Spleen (tissue), 11 donors: Measurements from ENCODE around the gene VPS35. TPM values are rescaled to one million over a fixed set of nuclear protein-coding genes. Genes with fewer than 3 reads are reported as not detected.
A peak's percentile ranks its signal among the peaks of the same experiment; 100 is the strongest.
"Not testable (repeated sequence)": the region's sequence is repeated elsewhere in the genome, so short reads cannot be mapped to it uniquely, and the experiment has no call there.

Experiments
- DNase-seq: peaks from one replicate; pipeline ENCODE4 v3.0.0-alpha.2; 2020
- H3K27ac ChIP-seq, 8 donors: fragments of 200-600 bp; sonication (generic) in 7 of 8; 1 replicate in 4 of 8; 2 replicates in 4 of 8; pipeline versions ENCODE4 v1.5.0 to v1.8.0; 2016 to 2021; ENCODE audit warnings: inconsistent platforms in 4 of 8, mild to moderate bottlenecking in 4 of 8, moderate library complexity in 1 of 8
- H3K27me3 ChIP-seq, 7 donors: fragments of 200-600 bp; sonication (generic) in 6 of 7; replicated peaks in 1 of 7; 1 replicate in 4 of 7; 2 replicates in 3 of 7; pipeline versions ENCODE4 v1.5.0 to v1.8.0; 2016 to 2021; ENCODE audit warnings: inconsistent platforms in 3 of 7, mild to moderate bottlenecking in 1 of 7
- H3K36me3 ChIP-seq, 6 donors: fragments of 200-600 bp; sonication (generic) in 5 of 6; 1 replicate in 4 of 6; 2 replicates in 2 of 6; pipeline versions ENCODE4 v1.5.0 to v1.8.0; 2016 to 2021; ENCODE audit warnings: inconsistent platforms in 2 of 6
- H3K4me1 ChIP-seq, 6 donors: fragments of 200-600 bp; sonication (generic) in 5 of 6; 1 replicate in 3 of 6; 2 replicates in 3 of 6; pipeline versions ENCODE4 v1.5.0 to v1.8.0; 2016 to 2021; ENCODE audit warnings: inconsistent platforms in 3 of 6
- H3K4me3 ChIP-seq, 8 donors: fragments of 200-600 bp; sonication (generic) in 7 of 8; 1 replicate in 4 of 8; 2 replicates in 4 of 8; pipeline versions ENCODE4 v1.5.0 to v1.8.0; 2016 to 2021; ENCODE audit warnings: inconsistent platforms in 4 of 8, mild to moderate bottlenecking in 4 of 8, moderate library complexity in 2 of 8
- H3K9me3 ChIP-seq, 8 donors: fragments of 200-600 bp; sonication (generic) in 7 of 8; 1 replicate in 4 of 8; 2 replicates in 4 of 8; pipeline versions ENCODE4 v1.5.0 to v1.8.0; 2016 to 2021; ENCODE audit warnings: inconsistent platforms in 4 of 8
- POLR2A ChIP-seq, 3 donors: fragments of 450-650 bp; IDR thresholded peaks; one replicate each; pipeline ENCODE4 v1.5.1; 2017; ENCODE audit warnings: antibody characterized with exemption in 3 of 3, mild to moderate bottlenecking in 1 of 3
- POLR2AphosphoS5 ChIP-seq, 3 donors: sonication (generic); formaldehyde crosslinking; IDR thresholded peaks; one replicate each; pipeline ENCODE4 v1.5.1; 2017; ENCODE audit warnings: antibody characterized with exemption in 3 of 3
- WGBS, 5 donors: extraction: QIAGEN DNeasy Blood & Tissue Kit in 3 of 5; methylation state at CpG; one replicate each; pipeline versions ENCODE4 v1.1.5 to v1.1.7; 2013 to 2018; 5-methylcytosine and 5-hydroxymethylcytosine counted together
- intact Hi-C: fragments of 100-400 bp; cut with DNase I; formaldehyde crosslinking; loops from one replicate; pipeline ENCODE4 v1.15.0; 2023; ENCODE audit warnings: low total_unique reads
- polyA plus RNA-seq, 3 donors: library from polyadenylated mRNA; stranded (reverse); fragments of 200-250 nt; gene quantifications; one replicate each; pipeline ENCODE4 v1.2.1, GENCODE V29; 2013
- total RNA-seq, 7 donors: library from RNA; depleted of rRNA in 3 of 7; stranded (reverse); fragments of >200 nt in 3 of 7; fragmentation: NEBNext Ultra II Directional in 4 of 7; extraction: Animal tissue kit (Norgen Biotek cat#: 25700) in 4 of 7; gene quantifications; one replicate each; pipeline versions ENCODE4 v1.1.0 to v1.2.1, GENCODE V29; 2016 to 2021
- TF ChIP-seq, protein P1 (sequence below), 11 experiments: fragments of 200-600 bp in 7 of 11; fragments of 450-650 bp in 4 of 11; sonication (generic) in 4 of 11; IDR thresholded peaks in 8 of 11; conservative IDR thresholded peaks in 3 of 11; 1 replicate in 7 of 11; 2 replicates in 4 of 11; pipeline versions ENCODE4 v1.4.0 to v1.8.0; 2016 to 2021; ENCODE audit warnings: antibody characterized with exemption in 11 of 11, inconsistent platforms in 4 of 11, mild to moderate bottlenecking in 1 of 11
- donor health status: healthy with polysubstance abuse.
- donor health status: DM: no; HTN: no; CAD: no; lungs with moderate emphysema.
- donor health status: DM: no; HTN: no; CAD: no.
- donor health status: Bipolar disorder and iron deficiency.
- donor health status: healthy.
- donor health status: DM: no; HTN: no; CAD: no.
- donor health status: DM: yes; HTN: yes; CAD: no.

Gene VPS35
- total and polyA plus RNA-seq, 10 donors: 18.1 to 111 (median 82.6) TPM

DNA sequence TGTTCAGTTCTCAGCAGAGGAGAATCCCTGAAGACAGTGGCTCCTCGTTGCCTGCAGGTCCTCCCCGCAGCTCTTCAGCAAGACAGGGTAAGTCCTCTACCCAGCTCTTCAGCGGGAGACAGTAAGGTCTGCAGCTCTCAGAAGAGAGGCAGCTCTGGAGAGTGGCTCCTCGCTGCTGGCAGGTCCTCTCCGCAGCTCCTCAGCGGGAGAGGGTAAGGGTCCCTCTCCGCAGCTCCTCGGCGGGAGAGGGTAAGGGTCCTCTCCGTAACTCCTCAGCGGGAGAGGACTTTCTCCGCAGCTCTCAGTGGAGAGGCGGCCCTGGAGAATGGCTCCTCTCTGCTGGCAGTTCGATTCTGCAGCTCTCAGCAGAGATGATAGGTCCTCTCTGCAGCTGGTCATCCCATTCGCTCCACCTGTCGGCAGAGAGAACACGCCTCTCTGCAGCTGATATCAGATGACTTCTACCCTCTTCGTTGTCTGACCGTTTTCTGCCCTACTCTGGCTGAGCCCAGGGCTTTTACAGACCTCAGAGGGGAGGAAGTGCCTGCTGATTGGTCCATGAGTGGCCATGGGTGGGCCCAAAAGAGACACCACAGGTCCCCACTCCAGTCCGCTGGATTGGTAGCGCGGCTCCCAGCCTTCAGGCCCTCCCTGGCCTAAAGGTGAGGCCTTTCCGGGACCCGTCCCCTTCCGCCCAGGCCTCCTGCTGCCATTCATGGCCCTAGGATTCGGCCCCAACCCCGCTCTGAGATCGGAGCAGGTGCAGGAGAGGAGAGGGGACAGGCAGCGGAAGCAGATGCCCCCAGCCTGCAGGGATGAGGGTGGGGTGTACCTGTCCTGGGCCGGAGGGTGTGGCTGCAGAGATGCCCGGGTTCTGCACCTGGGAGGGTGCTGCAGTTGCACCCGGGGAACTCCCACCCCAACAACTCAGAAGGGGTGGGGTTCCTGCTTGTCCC, 55.9 kb downstream of the VPS35 start:
- WGBS, 5 donors: 82 to 89% (median 88%) methylated on average over 23 to 32 of the region's 32 CpGs
- no peak overlapping the region for H3K27ac ChIP-seq
- no peaks in the 10 kb centered on the region for H3K9me3 ChIP-seq
- H3K4me3 ChIP-seq: peak overlapping the region in 1 of 8 donors; percentile 40
- TF ChIP-seq POLR2A (IDR thresholded peaks at IDR 0.05) (no peak), POLR2AphosphoS5 (IDR thresholded peaks at IDR 0.05) (no peak)
- TF ChIP-seq, protein P1, sequence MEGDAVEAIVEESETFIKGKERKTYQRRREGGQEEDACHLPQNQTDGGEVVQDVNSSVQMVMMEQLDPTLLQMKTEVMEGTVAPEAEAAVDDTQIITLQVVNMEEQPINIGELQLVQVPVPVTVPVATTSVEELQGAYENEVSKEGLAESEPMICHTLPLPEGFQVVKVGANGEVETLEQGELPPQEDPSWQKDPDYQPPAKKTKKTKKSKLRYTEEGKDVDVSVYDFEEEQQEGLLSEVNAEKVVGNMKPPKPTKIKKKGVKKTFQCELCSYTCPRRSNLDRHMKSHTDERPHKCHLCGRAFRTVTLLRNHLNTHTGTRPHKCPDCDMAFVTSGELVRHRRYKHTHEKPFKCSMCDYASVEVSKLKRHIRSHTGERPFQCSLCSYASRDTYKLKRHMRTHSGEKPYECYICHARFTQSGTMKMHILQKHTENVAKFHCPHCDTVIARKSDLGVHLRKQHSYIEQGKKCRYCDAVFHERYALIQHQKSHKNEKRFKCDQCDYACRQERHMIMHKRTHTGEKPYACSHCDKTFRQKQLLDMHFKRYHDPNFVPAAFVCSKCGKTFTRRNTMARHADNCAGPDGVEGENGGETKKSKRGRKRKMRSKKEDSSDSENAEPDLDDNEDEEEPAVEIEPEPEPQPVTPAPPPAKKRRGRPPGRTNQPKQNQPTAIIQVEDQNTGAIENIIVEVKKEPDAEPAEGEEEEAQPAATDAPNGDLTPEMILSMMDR (IDR thresholded peaks at IDR 0.05 in 8 of 11, conservative IDR thresholded peaks at IDR 0.05 in 3 of 11): no peak
- no peaks in the 10 kb centered on the region for H3K36me3 ChIP-seq
- no peaks in the 10 kb centered on the region for H3K27me3 ChIP-seq
- no peak for DNase-seq
- intact Hi-C loops: no loop called here
- H3K4me1 ChIP-seq: peaks cover 0 to 9% (median 0%) of the 10 kb centered on the region in 6 donors

DNA sequence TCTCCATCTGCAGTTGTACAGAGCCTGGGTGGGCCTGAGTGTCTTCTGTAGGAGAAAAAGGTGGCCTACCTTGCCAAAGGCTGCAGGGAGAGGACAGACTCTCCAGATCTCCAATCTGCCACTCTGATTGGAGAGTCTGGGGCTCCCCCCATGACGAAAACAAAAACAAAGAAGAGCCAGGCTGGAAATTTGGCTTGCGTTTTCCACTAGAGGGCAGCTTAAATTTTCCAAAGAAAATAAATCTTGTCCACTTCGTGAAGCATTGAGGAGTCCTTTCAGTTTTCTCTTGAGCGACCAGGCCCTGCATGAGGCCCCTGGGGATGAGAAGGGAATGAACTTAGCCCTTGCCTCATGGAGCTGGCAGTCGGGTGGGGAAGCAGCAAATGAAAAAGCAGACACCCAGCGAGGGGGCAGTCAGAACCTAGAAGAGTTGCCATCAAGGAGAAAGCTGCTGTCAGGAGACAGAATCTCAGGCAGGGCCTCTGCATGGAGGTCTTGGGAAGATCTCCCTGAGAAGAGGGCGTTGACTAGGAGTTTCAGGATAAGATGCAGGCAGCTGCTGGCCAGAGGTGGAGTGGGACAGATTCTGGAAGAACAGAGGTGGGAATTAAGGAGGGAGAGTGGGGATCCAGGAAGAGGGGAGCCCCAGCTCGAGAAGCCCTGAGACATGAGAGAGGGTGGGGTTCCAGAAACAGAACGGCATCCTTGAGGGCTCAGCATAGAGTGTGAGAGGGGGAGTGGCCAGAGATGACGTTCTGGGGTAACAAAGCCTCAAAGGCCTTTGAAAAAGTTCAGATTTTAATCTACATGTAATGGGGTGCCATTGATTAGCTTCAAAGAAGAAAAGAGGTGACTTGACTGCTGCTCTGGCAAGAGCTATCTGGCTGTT, 59.4 kb downstream of the VPS35 start:
- no peak for TF ChIP-seq POLR2AphosphoS5 (IDR thresholded peaks at IDR 0.05)
- TF ChIP-seq POLR2A (IDR thresholded peaks at IDR 0.05): no peak
- TF ChIP-seq, protein P1 (IDR thresholded peaks at IDR 0.05 in 8 of 11, conservative IDR thresholded peaks at IDR 0.05 in 3 of 11): no peak
- Histone ChIP-seq H3K27ac (no peak overlapping the region), H3K4me1 (peaks cover 0 to 9% (median 0%) of the 10 kb centered on the region in 6 donors), H3K4me3 (no peak overlapping the region), H3K9me3 (no peaks in the 10 kb centered on the region), H3K36me3 (no peaks in the 10 kb centered on the region), H3K27me3 (no peaks in the 10 kb centered on the region)
- intact Hi-C loops: no loop called here
- WGBS, 5 donors: 40 to 55% (median 47%) methylated on average over 10 of the region's 10 CpGs
- DNase-seq: no peak

DNA sequence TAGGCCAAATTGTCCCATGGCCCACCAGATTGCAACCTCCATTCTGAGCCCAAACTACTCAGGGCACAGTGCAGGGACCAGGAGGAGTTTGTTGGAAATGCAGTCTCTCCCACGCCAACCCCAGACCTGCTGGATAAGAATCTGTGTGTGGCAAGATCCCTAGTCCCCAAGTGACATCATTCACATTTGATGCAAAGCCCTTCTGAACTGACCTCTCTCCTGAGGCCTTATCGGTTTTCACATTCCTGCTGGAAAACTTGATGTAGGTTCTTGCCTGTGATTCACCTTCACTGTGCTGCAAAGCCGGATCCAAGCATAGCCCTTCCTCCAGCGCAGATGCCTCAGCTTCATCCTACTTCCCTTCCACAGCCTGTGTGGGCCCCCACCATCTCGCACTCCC, 61.2 kb downstream of the VPS35 start:
- Histone ChIP-seq H3K4me3 (no peak overlapping the region), H3K27ac (no peak overlapping the region), H3K36me3 (no peaks in the 10 kb centered on the region), H3K4me1 (peaks cover 0 to 9% (median 0%) of the 10 kb centered on the region in 6 donors), H3K9me3 (no peaks in the 10 kb centered on the region), H3K27me3 (no peaks in the 10 kb centered on the region)
- intact Hi-C loops: no loop called here
- WGBS, 5 donors: 88 to 97% (median 94%) methylated on average over 5 of the region's 5 CpGs
- TF ChIP-seq, protein P1 (IDR thresholded peaks at IDR 0.05 in 8 of 11, conservative IDR thresholded peaks at IDR 0.05 in 3 of 11): no peak
- TF ChIP-seq POLR2AphosphoS5 (IDR thresholded peaks at IDR 0.05): no peak
- no peak for TF ChIP-seq POLR2A (IDR thresholded peaks at IDR 0.05)
- no peak for DNase-seq

DNA sequence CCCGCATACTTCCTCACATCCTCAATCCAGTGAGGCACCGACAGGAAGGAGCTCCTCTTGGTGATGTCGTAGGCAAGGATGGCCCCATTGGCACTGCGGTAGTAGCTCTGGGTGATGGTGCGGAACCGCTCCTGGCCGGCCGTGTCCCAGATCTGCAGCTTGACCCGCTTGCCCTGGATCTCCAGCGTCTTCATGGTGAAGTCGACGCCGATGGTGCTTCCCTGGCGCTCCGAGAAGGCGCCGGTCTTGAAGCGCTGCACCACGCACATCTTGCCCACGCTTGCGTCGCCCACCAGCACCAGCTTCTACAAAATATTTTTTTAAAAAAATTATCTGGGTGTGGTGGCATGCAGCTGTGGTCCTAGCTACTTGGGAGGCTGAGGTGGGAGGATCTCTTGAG, 62.3 kb downstream of the VPS35 start:
- 90 to 99% (median 94%) methylated on average over 17 to 22 of the region's 22 CpGs for WGBS, 5 donors
- H3K4me1 ChIP-seq: peaks cover 0 to 19% (median 5%) of the 10 kb centered on the region in 6 donors
- DNase-seq, intact Hi-C loops, H3K9me3 ChIP-seq, H3K27ac ChIP-seq, H3K36me3 ChIP-seq, H3K27me3 ChIP-seq, H3K4me3 ChIP-seq: not testable (repeated sequence)

DNA sequence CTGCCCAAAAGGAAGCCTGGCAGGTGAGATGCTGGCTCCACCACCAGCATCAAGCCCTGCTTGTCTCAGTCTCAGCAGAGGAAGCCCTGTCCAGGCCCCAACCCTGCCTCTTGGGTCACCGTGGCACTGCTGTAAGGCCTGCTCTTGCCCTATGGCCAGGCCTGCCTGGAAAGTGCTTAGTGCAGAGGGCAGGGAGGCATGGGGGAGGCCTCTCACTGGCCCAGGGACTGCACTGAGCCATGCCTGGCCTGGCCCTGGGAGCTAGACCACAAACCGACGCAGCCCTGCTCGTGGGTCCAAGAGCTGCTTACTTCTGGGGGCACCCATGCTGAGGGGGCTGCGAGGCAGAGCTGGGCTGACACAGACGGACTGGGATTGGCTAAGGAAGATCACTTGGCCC, 64.1 kb downstream of the VPS35 start:
- H3K4me3 ChIP-seq, H3K36me3 ChIP-seq, intact Hi-C loops, H3K27ac ChIP-seq, H3K9me3 ChIP-seq, H3K27me3 ChIP-seq, DNase-seq: not testable (repeated sequence)
- H3K4me1 ChIP-seq: peaks cover 0 to 35% (median 19%) of the 10 kb centered on the region in 6 donors
- 89 to 98% (median 94%) methylated on average over 3 to 6 of the region's 6 CpGs for WGBS, 5 donors

DNA sequence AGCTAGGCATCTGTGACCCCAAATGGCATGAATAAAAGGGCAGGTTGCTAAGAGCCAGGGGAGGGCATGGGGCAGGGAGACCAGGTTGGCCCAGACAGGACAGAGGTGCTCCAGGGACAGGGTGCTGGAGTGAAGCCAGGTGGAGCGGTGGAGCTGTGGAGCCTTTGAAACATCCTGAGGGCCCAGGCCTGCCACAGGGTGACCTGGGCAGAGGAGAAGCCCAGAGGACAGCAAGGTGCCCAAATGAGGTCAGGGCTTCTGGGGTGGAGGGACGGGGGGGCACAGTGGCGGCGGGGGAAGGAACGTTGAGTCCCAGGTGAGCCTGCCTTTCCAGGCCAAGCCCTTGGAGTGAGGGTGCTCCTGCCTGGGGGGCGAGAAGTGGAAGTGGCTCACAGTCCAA, 65.3 kb downstream of the VPS35 start:
- not testable (repeated sequence) for DNase-seq

DNA sequence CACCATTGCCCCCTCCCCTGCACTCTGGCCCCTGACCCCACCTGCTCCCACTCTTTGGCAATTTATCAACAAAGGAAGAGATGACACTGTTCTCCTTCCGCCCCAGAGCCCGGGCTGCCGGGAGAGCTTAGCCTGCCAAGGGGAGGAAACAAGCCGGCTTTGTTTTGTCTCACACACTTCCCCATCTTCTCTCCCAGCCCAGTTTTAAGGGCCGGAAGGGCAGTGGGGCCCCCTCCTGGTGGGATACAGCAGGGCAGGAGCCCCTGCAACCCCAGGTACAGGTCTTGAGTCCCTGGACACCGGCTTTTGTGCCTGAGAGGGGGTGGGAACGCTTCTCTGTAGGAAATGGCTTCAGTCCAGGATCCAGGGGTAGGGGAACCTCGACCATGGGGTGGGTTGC, 65.7 kb downstream of the VPS35 start:
- not testable (repeated sequence) for H3K27me3 ChIP-seq

More for the DNA sequence above, 65.3 kb downstream of the VPS35 start:
- H3K36me3 ChIP-seq, H3K9me3 ChIP-seq, intact Hi-C loops, H3K27me3 ChIP-seq, H3K27ac ChIP-seq, H3K4me3 ChIP-seq: not testable (repeated sequence)
- WGBS, 5 donors: 83 to 92% (median 86%) methylated on average over 4 to 5 of the region's 6 CpGs
- peaks cover 0 to 30% (median 19%) of the 10 kb centered on the region in 6 donors for H3K4me1 ChIP-seq

More for the DNA sequence above, 65.7 kb downstream of the VPS35 start:
- DNase-seq, H3K27ac ChIP-seq, intact Hi-C loops, H3K9me3 ChIP-seq, H3K36me3 ChIP-seq, H3K4me3 ChIP-seq: not testable (repeated sequence)
- WGBS, 5 donors: 7 to 21% (median 16%) methylated on average over 3 to 5 of the region's 8 CpGs; no CpG with 5 or more reads in 1 of the 5 donors
- H3K4me1 ChIP-seq: peaks cover 0 to 30% (median 19%) of the 10 kb centered on the region in 6 donors
